Stimulated activated CD4-positive, alpha-beta T cell treated with anti-CD3 and anti-CD28 coated beads, Interleukin-15, amount 100 ng/mL, for 1 hour (primary cell): ENCODE data around the gene SOAT2.
A peak's percentile ranks its signal among the peaks of the same experiment; 100 is the strongest.
"Not testable (repeated sequence)": the region's sequence is repeated elsewhere in the genome, so short reads cannot be mapped to it uniquely, and the experiment has no call there.

Experiments
- DNase-seq, 2 donors: peaks; one replicate each; pipeline ENCODE4 v3.0.0-alpha.2; 2020; ENCODE audit warnings: low read depth in 1 of 2, low spot score in 1 of 2

The SOAT2 gene

GRCh38 chr12:53079226-53080117 is 23.8 kb upstream of the SOAT2 start, which contains the start of gene SPRYD3:
SPRYD3 (minus strand) TSS chr12:53079390; CDS start chr12:53079333, 57 bp downstream.
- DNase-seq = peak; percentile 93 to 96

GRCh38 chr12:53082637-53083175 is 20.6 kb upstream of the SOAT2 start:
- no peak for DNase-seq

DNA sequence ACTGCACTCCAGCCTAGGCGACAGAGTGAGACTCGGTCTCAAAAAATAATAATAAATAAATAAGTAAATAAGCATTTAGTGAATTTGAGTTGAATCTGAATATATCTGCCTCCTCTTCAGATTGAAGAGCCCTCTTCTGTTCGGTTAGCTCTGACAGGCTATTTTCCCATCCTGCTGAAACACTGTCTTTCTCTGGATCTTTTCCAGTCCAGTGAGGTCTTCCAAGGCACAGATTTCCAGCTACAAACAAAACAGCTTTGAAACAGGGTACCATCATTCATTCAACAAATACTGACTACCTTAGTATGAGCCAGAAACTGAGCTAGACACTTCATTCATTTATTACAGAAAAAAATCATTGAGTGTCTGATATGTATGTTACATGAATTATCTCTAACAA is 16.9 kb upstream of the SOAT2 start:
- DNase-seq = no peak

GRCh38 chr12:53090105-53090504 is 13.2 kb upstream of the SOAT2 start:
- no peak for DNase-seq

DNA sequence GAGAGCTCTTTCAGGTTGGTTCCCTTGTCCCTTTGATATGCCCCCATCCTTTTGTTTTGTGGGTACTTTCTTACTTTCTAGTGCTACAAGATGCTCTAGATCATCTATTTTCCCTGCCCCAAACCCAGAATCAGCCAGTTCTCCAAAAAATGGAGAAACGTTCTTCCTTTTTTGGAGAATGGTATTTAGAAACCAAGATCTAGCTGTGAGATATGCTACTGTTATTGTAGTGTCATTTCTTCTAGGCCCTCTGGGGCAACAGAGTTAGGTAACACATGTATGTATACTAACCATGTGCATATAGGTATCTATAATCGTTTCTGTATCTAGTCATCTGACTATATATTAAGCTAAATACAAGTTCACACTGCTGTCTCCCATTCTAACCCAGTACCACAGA is 12.7 kb upstream of the SOAT2 start:
- DNase-seq = no peak

DNA sequence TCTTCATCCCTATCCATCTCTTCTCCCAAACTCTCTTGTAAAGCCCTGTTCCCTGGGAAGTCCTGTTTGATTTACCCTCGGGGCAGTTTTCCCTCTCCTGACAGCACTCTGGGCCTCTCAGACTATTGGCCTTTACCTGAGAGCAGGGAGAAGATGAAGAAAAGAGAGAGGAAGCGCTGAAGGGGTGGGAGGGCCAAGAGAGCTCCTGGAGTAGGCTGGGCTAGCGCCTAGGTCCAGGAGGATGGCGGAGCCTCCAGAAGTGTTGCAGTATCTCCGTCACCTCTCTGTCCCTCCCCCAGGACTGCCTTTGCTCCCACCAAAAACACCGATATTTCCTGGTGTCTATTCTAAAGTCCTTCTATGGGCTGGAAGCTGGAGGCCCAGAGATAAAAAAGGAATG is 11.5 kb upstream of the SOAT2 start:
- DNase-seq = no peak

DNA sequence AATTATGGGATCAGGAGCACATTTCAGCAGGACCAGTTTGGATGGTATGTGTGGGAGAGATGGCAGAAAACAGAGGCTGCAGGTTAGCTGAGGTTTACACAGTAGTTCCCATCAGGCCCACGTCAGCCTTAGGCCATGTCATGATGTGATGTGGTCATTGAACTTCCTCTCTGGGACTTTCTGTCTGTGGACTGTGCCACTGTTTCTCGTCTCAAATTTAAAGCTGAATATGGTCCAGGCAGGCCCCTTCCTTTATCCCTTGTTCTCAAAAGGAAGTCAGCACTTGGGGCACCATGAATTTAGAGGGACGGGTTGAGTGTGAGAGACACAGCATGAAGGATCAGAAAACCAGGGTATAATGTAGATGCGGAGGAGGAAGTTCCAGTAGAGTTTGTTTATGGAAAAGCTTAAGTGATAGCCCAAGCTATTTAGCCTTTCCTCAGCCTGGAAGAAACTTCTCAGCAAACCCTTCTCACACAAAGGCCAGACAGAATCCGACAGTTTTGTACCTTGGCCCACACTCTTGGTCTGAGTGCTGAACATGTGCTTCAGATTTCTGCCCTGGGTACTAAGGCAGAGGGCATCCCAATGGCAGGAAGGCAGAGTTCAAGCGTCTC is 9.4 kb upstream of the SOAT2 start:
- no peak for DNase-seq

- no peak for DNase-seq
These were observed 8.9 kb upstream of the SOAT2 start for GRCh38 chr12:53094394-53094787.

DNA sequence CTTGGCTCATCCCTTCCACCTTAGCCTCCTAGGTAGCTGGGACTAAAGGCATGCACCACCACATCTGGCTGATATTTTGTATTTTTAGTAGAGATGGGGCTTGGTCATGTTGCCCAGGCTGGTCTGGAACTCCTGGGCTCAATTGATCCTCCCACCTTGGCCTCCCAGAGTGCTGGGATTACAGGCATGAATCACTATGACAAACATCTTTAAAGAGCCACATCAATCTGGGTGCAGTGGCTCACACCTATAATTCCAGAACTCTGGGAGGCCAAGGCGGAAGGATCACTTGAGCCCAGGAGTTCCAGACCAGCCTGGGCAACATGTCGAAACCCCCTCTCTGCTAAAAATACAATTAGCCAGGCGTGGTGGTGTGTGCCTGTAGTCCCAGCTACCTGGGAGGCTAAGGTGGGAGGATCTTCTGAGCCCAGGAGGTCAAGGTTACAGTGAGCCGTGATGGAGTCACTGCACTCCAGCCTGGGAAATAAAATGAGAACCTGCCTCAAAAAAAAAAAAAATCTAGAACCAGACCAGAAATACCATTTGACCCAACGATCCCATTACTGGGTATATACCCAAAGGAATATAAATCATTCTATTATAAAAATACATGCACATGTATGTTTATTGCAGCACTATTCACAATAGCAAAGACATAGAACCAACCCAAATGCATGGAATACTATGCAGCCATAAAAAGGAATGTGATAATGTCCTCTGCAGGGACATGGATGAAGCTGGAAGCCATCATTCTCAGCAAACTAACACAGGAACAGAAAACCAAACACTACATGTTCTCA is 8.3 kb upstream of the SOAT2 start:
- DNase-seq = not testable (repeated sequence)

GRCh38 chr12:53095596-53095895 is 7.7 kb upstream of the SOAT2 start:
- not testable (repeated sequence) for DNase-seq

- no peak for DNase-seq
These were observed 7.1 kb upstream of the SOAT2 start for GRCh38 chr12:53096089-53096741.

DNA sequence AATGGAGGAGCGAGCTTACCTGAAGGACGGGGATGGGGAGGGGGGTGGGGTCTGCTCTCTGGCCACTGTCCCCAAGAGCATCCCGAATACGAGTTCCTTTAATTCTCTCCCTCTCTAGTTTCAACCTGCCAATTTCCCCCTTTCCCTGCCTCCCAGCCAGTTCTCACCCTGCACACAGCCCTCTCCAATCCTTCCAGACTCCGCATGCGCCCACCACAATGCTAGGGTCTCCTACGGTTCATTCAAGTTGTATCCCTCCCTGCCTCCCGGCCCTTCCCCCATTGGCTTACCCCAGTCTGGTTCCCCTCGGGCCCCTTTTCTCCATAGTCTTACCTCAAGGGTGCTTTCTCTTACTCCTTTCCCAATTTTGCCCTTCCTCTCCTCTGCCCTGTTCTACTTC is 6.5 kb upstream of the SOAT2 start:
- no peak for DNase-seq

DNA sequence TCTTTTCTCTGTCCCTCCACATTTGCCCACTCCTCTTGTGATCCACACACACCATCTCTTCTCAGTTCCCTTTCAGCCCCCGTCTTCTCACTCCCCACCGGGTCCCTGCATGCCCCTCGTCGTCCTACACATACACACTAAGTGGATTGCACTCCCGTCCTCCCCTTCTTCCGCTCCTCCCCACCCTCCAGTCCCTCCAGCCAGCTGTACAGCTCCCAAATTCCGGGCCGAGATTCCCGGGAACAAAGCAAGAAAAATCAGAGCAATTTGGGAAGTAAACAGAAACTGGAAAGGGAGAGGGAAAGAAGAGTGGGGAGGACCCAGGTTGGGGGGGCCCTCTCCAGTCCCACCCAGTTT is 6.1 kb upstream of the SOAT2 start:
- no peak for DNase-seq

DNA sequence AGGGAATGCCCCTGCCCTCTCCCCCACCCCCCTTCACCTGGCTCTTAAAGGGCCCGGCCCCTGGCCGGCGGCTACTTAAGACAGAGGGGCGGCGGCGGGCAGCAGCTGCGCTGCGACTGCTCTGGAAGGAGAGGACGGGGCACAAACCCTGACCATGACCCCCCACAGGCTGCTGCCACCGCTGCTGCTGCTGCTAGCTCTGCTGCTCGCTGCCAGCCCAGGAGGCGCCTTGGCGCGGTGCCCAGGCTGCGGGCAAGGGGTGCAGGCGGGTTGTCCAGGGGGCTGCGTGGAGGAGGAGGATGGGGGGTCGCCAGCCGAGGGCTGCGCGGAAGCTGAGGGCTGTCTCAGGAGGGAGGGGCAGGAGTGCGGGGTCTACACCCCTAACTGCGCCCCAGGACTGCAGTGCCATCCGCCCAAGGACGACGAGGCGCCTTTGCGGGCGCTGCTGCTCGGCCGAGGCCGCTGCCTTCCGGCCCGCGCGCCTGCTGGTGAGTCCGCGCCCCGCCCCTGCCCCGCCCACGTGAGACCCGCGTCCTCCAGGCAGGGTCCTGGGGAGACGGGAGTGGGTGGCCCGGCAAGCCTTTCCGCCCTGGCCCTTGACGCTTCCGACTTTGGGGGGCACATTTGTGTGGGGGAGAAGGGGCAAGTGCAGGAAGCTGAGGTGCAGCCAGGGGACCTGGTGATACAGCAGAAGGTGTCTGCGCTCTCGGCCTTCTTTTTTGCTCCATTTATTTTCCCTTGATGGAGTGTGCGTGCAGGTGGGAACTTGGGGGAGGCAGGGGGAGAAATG is 5.5 kb upstream of the SOAT2 start, which contains the start of gene IGFBP6:
Gene IGFBP6, plus strand, starts transcription at position 104 of the 790 bp plus-strand sequence. Its CDS starts 51 bp downstream, at position 155.
- DNase-seq = peak; percentile 11 to 37

GRCh38 chr12:53098354-53098981 is 4.8 kb upstream of the SOAT2 start:
- no peak for DNase-seq

DNA sequence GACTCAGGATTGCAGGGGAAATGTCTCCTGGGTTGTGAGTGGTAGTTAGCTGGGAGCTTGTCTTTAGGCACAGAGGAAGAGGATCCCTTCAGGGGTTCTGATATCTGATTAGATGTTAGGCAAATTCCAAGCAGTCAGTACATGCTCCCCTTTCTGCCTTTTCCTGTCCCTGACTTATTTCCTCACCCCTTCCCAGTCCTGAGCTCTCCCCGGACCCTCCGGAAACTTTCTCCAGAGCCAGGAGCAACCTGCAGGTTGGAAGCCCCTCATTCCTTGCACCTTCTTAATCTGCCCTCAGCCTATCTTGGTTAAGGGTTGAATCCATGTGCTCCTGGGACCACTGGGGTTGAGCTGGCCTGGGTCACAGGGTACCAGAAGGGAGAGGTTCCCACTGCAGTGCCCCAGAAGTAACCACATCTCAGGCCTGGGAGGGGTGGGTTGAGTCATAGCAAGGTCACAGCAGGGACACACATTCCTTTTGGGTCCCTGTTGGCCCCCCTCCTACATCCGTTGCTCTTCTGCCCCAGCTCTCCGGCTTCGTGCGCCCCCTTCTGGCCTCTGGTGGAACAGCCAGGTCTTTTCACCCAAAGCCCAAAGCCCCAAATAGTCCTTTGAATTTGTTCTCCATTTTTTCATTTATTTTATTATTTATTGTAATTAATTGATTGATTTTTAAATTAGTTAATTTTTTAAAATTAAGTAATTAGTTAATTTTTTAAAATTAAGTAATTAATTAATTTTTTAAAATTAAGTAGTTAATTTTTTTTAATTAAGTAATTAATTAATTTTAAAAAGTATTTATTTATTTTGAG is 4.0 kb upstream of the SOAT2 start:
- peak; percentile 80 to 82 for DNase-seq

- no peak for DNase-seq
These were observed 2.7 kb upstream of the SOAT2 start for GRCh38 chr12:53100466-53101151.

- DNase-seq = no peak
These were observed 2.0 kb upstream of the SOAT2 start for GRCh38 chr12:53101266-53101665.
